Ectodermal cell (in vitro differentiated cells): ENCODE results near the gene YPEL3.

ENCODE experiments used
- H3K27ac ChIP-seq: 2 replicates; pipeline ENCODE4 v1.7.0; 2013; ENCODE audit warnings: mild to moderate bottlenecking, low read depth, low read length; ENCODE audit not compliant: insufficient read depth, poor library complexity, severe bottlenecking
- H3K27me3 ChIP-seq: 2 replicates; pipeline ENCODE4 v1.7.0; 2013; ENCODE audit warnings: mild to moderate bottlenecking, low read length; ENCODE audit not compliant: insufficient read depth, control insufficient read depth, poor library complexity, severe bottlenecking
- H3K36me3 ChIP-seq: one replicate; pipeline ENCODE4 v1.7.0; 2013; ENCODE audit warnings: low read length; ENCODE audit not compliant: control insufficient read depth, insufficient read depth
- H3K4me1 ChIP-seq: one replicate; pipeline ENCODE4 v1.7.0; 2013; ENCODE audit warnings: low read length; ENCODE audit not compliant: control insufficient read depth, insufficient read depth
- H3K4me3 ChIP-seq: 2 replicates; pipeline ENCODE4 v1.7.0; 2013; ENCODE audit warnings: low read depth, low read length, control low read depth; ENCODE audit not compliant: insufficient read depth
- H3K9me3 ChIP-seq: 2 replicates; pipeline ENCODE4 v1.7.0; 2013; ENCODE audit warnings: mild to moderate bottlenecking, low read length, moderate library complexity; ENCODE audit not compliant: control insufficient read depth
- WGBS, 2 experiments: methylation state at CpG; one replicate each; pipeline ENCODE4 v1.1.7; 2013; ENCODE audit warnings: missing lambda C conversion rate in 2 of 2; 5-methylcytosine and 5-hydroxymethylcytosine counted together

Gene YPEL3

DNA sequence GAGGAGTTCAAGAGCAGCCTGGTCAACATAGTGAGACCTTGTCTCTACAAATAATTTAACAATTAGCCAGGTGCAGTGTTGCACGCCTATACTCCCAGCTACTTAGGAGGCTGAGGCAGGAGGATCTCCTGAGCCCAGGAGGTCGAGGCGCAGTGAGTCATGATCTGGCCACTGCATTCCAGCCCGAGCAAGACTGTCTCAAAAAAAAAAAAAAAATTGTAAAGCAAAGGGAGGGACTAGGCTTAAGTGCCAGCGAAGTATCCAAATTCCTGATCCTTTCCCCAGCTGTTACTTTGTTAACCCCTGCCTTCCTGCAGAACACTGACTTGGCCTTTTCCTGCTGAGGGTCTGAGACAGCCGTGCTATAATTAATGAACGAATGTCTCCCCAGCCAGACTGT lies 14.6 kb upstream of the YPEL3 start:
- H3K36me3 ChIP-seq, result no peaks in the 10 kb centered on the region
- no peaks in the 10 kb centered on the region for H3K4me1 ChIP-seq
- no peak overlapping the region for H3K27ac ChIP-seq
- H3K27me3 ChIP-seq, result no peaks in the 10 kb centered on the region
- 74 to 81% methylated on average over 7 of the region's 7 CpGs for WGBS, 2 experiments
- no peak overlapping the region for H3K4me3 ChIP-seq
- no peaks in the 10 kb centered on the region for H3K9me3 ChIP-seq

- H3K36me3 ChIP-seq, result no peaks in the 10 kb centered on the region
- WGBS, 2 experiments, result 94 to 95% methylated on average over 15 of the region's 15 CpGs
- no peaks in the 10 kb centered on the region for H3K4me1 ChIP-seq
- H3K27me3 ChIP-seq, result no peaks in the 10 kb centered on the region
- H3K27ac ChIP-seq, result no peak overlapping the region
- no peaks in the 10 kb centered on the region for H3K9me3 ChIP-seq
- H3K4me3 ChIP-seq, result no peak overlapping the region
Measured at GRCh38 chr16:30108059-30108850, 12.2 kb upstream of the YPEL3 start.

DNA sequence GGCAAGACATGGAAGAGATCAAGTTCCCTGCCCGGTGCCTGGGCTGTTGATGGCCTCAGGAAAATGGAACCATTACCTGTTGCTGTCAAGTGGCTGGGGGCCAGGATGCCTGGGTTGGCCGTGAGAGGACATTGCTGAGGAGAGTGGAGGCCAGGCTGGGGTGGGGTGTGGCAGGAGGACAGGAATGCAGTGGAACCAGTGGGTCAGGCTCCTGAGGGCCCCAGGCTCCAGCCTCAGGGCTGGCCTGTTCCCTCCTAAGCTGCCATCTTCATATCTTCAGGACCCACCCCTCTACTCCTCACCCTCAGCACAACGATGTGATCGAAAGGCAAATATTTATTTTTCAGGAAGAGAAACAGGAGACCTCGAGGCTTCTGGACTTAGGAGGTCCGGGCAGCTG lies 8.5 kb upstream of the YPEL3 start:
- Histone ChIP-seq H3K36me3 (no peaks in the 10 kb centered on the region), H3K27me3 (no peaks in the 10 kb centered on the region), H3K4me1 (no peaks in the 10 kb centered on the region), H3K27ac (no peak overlapping the region), H3K4me3 (no peak overlapping the region), H3K9me3 (no peaks in the 10 kb centered on the region)
- 95 to 96% methylated on average over 6 of the region's 6 CpGs for WGBS, 2 experiments

- Histone ChIP-seq H3K27me3 (no peaks in the 10 kb centered on the region), H3K9me3 (no peaks in the 10 kb centered on the region), H3K27ac (no peak overlapping the region), H3K36me3 (no peaks in the 10 kb centered on the region), H3K4me3 (no peak overlapping the region), H3K4me1 (no peaks in the 10 kb centered on the region)
- WGBS, 2 experiments, result 86 to 92% methylated on average over 4 of the region's 4 CpGs
Measured at GRCh38 chr16:30104090-30104489, 8.1 kb upstream of the YPEL3 start.

GRCh38 chr16:30096862-30097563 lies 1.0 kb upstream of the YPEL3 start:
- Histone ChIP-seq H3K27me3 (no peaks in the 10 kb centered on the region), H3K36me3 (no peaks in the 10 kb centered on the region), H3K4me3 (peak overlapping the region; percentile 25), H3K9me3 (peaks cover 3% of the 10 kb centered on the region), H3K4me1 (peaks cover 15% of the 10 kb centered on the region), H3K27ac (no peak overlapping the region)
- WGBS, 2 experiments, result 96 to 97% methylated on average over 18 of the region's 18 CpGs

DNA sequence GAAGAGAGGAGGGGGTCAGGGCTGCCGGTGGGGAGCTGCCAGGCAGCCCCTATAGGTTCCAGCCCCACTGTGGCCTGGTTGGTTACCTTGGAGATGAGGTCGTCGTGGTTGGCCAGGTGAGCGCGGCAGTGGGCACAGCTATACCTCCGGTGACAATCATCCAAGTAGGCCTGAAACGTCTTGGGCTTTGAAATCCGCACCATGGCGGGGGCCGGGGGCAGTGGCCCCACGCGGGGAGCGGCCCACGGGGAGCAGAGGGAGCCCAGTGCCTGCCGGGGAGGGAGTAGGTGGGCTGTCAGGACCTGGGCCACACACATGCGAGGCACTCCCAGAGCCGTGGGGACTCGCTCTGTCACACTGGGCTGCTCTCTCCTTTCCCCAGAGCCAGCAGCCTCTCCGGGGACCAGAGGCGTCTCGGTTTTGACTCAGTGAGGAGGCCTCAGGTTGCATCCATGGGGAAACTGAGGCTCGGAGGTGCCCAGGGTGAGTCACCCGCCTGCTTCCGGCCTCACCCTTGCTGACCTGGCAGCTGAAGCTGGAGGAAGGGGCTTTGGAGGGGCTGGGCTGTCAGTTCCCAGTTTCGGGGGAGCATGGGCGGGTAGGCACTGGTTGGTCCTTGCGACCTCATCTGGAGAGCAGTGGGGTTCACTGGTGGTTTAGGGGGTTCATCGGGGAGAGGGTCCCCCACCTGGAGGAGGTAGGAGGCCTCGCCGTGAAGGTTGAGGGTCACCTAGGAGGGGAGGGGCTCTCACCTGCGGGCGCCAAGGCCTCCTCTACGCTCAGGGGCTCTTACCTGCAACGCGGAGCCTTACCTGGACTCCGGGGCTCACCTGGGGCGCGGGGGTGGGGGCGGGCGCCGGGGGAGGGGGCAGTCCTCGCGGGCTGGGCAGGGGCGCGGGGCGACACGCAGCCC lies 591 bp downstream of the YPEL3 start:
- no peaks in the 10 kb centered on the region for H3K27me3 ChIP-seq
- no peak overlapping the region for H3K27ac ChIP-seq
- H3K4me3 ChIP-seq, result peak overlapping the region; percentile 31
- peaks cover 3% of the 10 kb centered on the region for H3K9me3 ChIP-seq
- WGBS, 2 experiments, result 50 to 51% methylated on average over 47 of the region's 47 CpGs
- H3K36me3 ChIP-seq, result no peaks in the 10 kb centered on the region
- H3K4me1 ChIP-seq, result peaks cover 15% of the 10 kb centered on the region

DNA sequence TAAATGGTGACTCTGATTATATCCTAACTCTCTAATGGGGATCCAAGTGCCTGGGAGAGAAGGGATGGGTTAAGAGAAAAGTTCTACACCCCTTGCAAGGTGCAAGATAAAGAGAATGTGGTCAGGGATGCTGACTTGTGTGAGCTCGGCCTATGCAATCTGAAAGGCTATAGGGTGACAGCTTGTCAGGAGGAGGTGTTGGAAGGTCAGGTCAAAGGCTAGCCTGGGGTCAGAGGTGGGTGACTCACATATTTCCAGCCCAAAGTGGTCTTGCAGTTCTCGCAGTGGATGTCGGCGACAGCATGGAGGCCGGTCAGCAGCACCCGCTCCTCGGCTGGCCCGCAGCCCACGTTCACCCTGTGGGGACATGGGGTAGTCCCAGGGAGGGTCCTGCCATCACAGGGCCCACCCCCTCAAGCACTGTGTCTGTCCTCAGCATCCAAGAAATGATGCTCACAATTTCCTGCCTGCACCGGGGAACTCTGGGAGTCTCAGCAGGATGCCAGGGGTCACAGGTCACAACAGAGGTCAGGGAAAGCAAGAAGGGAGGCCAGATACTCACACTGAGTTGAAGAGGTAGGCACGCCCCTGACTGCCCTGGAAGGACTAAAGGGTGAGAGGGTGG lies 1.4 kb downstream of the YPEL3 start:
- Histone ChIP-seq H3K27me3 (no peaks in the 10 kb centered on the region), H3K36me3 (no peaks in the 10 kb centered on the region), H3K4me1 (peaks cover 15% of the 10 kb centered on the region), H3K4me3 (no peak overlapping the region), H3K27ac (no peak overlapping the region), H3K9me3 (peaks cover 3% of the 10 kb centered on the region)
- 89 to 90% methylated on average over 11 of the region's 11 CpGs for WGBS, 2 experiments

- 8 to 9% methylated on average over 22 of the region's 22 CpGs for WGBS, 2 experiments
- H3K36me3 ChIP-seq, result no peaks in the 10 kb centered on the region
- peaks cover 15% of the 10 kb centered on the region for H3K4me1 ChIP-seq
- peak overlapping the region; percentile 43 for H3K4me3 ChIP-seq
- H3K27ac ChIP-seq, result no peak overlapping the region
- no peaks in the 10 kb centered on the region for H3K27me3 ChIP-seq
- no peaks in the 10 kb centered on the region for H3K9me3 ChIP-seq
Measured at GRCh38 chr16:30092373-30093010, 3.5 kb downstream of the YPEL3 start.

GRCh38 chr16:30091474-30092372 lies 4.3 kb downstream of the YPEL3 start, which contains the start of gene TBX6:
Gene TBX6, minus strand, starts transcription at chr16:30091924. Its CDS starts 731 bp downstream, at chr16:30091193.
- Histone ChIP-seq H3K9me3 (no peaks in the 10 kb centered on the region), H3K27ac (no peak within 1 kb of the TSS), H3K4me3 (peak within 1 kb of the TSS; percentile 43), H3K4me1 (peaks cover 15% of the 10 kb centered on the region), H3K36me3 (peaks cover 2% of the 10 kb centered on the region), H3K27me3 (no peaks in the 10 kb centered on the region)
- 1 to 2% methylated on average over 76 of the region's 76 CpGs for WGBS, 2 experiments
